ENCODE measurements around the gene PRKAR1B.

Gene PRKAR1B

DNA sequence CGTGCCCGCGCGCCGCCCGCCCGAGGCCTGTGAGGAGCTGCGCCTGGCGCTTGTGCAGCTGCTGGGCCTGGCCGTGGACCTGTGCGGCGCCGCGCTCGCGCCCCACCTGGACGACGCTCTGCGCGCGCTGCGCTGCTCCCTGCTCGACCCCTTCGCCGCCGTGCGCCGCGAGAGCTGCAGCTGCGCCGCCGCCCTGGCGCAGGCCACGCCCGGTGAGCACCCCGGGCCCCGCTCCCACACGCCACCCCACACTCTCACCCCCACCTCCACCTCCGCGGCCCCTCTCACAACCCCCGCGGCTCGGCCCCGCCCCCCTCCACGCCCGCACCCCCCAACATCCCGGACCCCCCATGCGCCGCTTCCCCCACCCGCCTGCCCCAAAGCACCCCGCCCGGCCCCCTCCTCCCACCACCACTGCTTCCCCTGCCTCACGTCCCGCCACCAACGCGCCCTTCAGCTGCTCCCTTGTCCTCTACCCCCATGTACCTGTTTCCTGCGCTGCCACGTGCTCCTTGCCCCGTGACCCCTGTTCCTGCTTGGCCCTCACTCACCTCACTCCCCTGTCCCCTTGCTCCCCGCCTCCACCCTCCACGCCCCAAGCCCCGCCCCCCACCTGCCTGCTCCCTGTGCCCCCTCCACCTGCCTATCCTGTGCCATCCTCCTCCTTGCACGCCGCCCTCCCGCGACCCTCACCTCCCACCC is at the start of gene PRKAR1B:
Gene PRKAR1B (minus strand): TSS at position 178 of the 702 bp plus-strand sequence. CDS start 15,776 bp downstream, outside the sequence.
- peak; percentile 34 to 50 for DNase-seq (ENCODE audit: low read depth in 2 of 2)

DNA sequence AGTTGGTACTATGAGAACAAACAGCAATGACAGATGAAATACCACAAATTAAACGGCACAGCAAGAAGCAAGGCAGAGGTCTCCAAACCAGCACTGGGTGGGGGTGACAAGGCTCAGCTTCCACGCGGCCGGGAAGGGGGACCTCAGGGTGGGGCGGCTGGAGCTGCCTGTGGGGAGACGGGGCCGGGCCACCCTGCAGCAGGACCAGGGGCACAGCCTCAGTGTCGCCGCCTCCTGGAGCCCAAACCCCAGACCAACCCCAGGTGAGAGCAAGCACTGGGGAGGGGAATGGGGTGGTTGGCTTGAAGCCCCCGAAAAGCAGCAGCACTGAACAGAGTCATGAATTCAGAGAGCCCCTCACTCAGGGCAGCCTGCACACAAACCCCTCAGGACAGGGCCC is 49.3 kb upstream of the PRKAR1B start:
- no peak for DNase-seq (ENCODE audit: low read depth in 2 of 2)

- DNase-seq (ENCODE audit: low read depth in 2 of 2): peak; percentile 17 to 27
These were observed 47.4 kb upstream of the PRKAR1B start for GRCh38 chr7:774161-775109.

DNA sequence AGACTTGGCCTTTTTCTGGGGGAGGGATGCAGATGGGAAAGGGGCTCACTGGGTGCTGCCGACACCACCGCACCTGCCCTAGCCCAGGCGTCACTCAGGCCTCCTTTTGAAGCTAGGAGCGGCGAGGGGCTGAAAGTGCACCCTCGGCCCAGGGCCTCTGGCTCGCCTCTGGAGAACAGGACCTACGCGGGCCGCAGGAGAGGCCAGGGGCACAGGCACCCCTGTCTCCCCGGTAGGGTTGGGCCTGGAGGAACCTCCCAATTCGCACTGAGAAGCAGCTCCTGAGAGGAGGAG is 46.5 kb upstream of the PRKAR1B start:
- no peak for DNase-seq (ENCODE audit: low read depth in 2 of 2)

GRCh38 chr7:772861-773621 is 46.0 kb upstream of the PRKAR1B start:
- DNase-seq (ENCODE audit: low read depth in 2 of 2): no peak

- no peak for DNase-seq (ENCODE audit: low read depth in 2 of 2)
These were observed 45.3 kb upstream of the PRKAR1B start for GRCh38 chr7:772392-772791.

- DNase-seq (ENCODE audit: low read depth in 2 of 2): no peak
These were observed 44.9 kb upstream of the PRKAR1B start for GRCh38 chr7:772005-772294.

GRCh38 chr7:771234-772004 is 44.3 kb upstream of the PRKAR1B start:
- DNase-seq (ENCODE audit: low read depth in 2 of 2): no peak

DNA sequence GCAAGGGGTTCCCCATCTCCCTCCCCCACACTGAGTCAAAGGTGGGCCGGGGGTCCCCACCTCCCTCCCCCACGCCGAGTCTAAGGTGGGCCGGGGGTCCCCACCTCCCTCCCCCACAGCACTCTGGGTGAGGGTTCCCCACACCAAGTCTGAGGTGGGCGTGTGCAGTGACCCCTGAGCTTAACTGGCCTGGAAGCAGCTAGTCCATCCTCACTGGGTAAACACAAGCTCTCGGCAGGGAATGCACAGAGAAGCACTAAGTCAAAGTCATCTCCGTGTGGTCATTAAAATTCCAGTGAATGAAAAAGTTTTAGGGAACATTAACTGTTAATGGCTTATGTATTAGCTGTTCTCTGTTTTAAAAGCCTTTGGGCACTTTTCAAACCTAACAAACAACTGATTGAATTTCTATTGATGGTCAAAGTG is 43.7 kb upstream of the PRKAR1B start:
- DNase-seq (ENCODE audit: low read depth in 2 of 2): no peak

DNA sequence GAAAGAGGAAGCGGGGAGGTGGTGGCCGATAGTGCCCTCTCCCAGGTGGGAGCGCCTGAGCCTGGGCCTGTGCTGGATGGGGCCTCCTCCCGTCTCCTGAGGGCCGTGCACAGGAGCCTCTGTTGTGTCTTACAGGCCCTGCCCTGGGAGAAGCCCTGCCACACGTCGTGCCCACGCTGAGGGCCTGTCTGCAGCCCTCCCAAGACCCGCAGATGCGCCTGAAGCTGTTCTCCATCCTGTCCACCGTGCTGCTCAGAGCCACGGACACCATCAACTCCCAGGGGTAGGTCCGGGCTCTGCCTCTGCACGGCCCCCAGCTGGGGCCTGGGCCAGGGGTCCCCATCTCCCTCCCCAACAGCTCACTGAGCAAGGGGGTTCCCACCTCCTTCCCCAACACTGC is 43.3 kb upstream of the PRKAR1B start:
- no peak for DNase-seq (ENCODE audit: low read depth in 2 of 2)

- no peak for DNase-seq (ENCODE audit: low read depth in 2 of 2)
These were observed 41.9 kb upstream of the PRKAR1B start for GRCh38 chr7:768881-769504.

- DNase-seq (ENCODE audit: low read depth in 2 of 2): peak in 1 of 2 donors; percentile 19
These were observed 41.1 kb upstream of the PRKAR1B start for GRCh38 chr7:767941-768731.

DNA sequence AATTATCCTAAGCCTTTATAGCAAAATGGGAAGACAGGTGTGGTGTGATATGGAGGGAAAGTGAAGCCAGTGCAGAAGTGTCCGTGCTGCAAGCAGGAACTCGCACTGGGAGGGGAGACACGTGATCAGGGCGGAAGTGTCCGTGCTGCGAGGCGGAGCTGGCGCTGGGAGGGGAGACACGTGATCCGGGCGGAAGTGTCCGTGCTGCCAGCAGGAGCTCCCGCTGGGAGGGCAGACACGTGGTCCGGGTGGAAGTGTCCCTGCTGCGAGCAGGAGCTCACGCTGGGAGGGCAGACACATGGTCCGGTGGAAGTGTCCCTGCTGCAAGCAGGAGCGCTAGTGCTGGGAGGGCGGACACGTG is 40.5 kb upstream of the PRKAR1B start:
- no peak for DNase-seq (ENCODE audit: low read depth in 2 of 2)

DNA sequence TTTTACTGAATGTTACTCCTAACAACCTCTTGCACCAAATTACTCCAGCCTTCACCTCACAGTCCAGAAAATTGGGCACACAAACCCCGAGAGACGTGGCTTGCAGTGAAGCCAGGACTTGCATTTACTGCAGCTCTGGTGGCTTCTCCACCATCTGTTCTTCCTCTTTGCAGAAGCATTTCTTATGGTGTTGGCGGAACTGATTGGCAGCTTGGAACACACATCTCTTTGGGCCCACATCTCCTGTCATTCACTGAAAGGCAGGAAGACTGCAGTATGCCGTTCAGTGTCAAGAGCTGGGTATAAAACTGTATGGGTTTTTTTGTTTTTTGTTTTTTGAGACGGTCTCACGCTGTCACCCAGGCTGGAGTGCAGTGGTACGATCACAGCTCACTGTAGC is 38.3 kb upstream of the PRKAR1B start:
- no peak for DNase-seq (ENCODE audit: low read depth in 2 of 2)

DNA sequence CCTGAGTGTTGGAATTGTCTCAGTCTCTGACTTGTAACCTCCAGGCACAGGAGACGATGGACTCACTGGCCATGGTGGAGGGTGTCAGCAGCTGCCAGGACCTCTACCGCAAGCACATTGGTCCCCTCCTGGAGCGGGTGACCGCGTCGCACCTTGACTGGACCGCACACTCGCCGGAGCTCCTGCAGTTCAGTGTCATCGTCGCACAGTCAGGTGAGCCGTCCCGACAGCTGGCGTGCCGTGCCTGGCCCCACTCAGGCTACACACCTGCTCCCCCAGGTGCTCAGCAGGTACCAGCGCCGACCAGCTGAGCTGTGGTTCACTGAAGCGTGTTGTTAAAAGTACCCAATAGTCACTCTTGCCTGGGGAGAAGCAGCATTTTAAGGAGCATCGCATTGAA is 36.7 kb upstream of the PRKAR1B start:
- no peak for DNase-seq (ENCODE audit: low read depth in 2 of 2)

DNA sequence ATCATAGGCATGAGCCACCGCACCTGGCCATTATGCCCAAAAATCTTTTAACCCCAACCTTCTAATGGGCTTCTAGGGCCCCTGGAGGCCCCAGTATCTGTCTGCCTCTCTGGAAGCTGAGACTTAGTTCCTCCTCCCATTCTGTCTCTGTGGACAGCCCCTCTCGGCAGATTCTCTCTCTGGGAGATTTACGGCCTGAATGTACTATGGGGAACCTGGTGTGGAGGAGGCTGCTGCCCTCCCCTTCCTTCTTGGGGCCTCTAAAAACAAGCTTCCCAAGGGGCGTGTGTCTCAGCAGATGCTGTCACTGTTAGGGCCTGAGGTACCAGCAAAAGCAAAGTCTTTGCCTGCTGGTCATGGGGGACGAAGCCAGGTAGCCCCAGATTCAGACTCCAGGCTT is 35.8 kb upstream of the PRKAR1B start:
- no peak for DNase-seq (ENCODE audit: low read depth in 2 of 2)

DNA sequence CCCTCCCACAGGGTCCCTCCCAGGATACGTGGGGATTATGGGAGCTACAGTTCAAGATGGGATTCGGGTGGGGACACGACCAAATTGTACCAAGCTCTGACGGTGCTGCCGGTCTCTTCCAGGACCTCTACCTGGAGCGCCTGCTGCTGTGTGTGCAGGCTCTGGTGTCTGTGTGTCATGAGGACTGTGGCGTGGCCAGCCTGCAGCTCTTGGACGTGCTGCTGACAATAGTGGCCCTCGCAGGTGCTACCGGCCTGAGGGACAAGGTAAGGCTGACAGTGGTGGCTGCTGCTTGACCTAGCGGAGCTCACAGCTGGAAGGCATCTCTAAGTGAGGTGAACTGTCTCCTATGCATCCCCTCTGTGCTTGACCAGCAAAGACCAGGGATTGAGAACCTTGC is 34.5 kb upstream of the PRKAR1B start:
- no peak for DNase-seq (ENCODE audit: low read depth in 2 of 2)

DNA sequence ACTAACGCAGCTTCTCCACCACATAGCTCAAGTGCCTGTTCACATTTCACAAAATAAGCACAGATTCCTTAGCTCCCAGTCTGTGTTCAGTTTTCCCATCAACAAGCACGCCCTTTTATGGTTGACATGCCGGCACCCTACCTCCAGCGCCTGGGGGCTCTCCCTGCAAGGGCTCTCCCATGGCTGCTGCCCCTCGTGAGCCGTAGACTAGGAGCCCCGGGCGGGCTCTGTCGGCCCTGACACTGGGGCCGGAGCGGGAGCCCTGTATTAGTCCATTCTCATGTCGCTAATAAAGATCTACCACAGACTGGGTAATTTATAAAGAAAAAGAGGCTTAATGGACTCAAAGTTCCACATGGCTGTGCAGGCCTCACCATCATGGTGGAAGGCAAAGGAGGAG is 34.0 kb upstream of the PRKAR1B start:
- DNase-seq (ENCODE audit: low read depth in 2 of 2): no peak

DNA sequence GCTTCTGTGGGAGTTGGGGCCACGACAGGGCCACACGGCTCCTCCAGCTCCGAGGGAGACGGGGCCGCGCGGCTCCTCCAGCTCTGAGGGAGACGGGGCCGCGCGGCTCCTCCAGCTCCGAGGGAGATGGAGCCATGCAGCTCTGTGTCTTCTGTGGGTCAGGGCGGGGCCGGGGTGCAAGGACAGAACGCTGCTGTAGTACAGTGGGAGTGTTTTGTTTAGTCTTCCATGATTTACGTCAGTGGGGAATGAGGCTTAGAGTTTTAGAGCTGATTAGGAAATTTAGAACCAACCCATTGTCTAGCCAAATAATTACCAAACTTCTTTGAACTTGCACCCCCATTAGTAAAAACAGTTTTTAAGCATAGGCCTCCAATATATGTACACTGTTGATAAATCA is 32.9 kb upstream of the PRKAR1B start:
- DNase-seq (ENCODE audit: low read depth in 2 of 2): no peak

GRCh38 chr7:759569-759968 is 32.5 kb upstream of the PRKAR1B start:
- DNase-seq (ENCODE audit: low read depth in 2 of 2): no peak

- no peak for DNase-seq (ENCODE audit: low read depth in 2 of 2)
These were observed 30.7 kb upstream of the PRKAR1B start for GRCh38 chr7:757741-758163.

Measured in stimulated activated CD8-positive, alpha-beta memory T cell treated with anti-CD3 and anti-CD28 coated beads, Interleukin-15, amount 100 ng/mL, for 4 hours (primary cell).